Regular cardiac myocyte (primary cell): ENCODE measurements around the gene XRN2. TPM values are rescaled to one million over a fixed set of nuclear protein-coding genes. Genes with fewer than 3 reads are reported as not detected.

Experiments used
- total RNA-seq: library from RNA; depleted of rRNA; stranded (reverse); fragments of >200 nt; gene quantifications from 2 replicates; pipeline ENCODE4 v1.2.3, GENCODE V29; 2014

The XRN2 gene
- 82.0 and 97.6 TPM in 2 replicates for total RNA-seq

GRCh38 chr20:21303061-21303871 lies at the start of gene XRN2:
XRN2 (plus strand) TSS chr20:21303331; CDS start chr20:21303399, 68 bp downstream.

GRCh38 chr20:21397341-21398108 lies 94.4 kb downstream of the XRN2 start, which contains the start of gene NKX2-4:
NKX2-4 (minus strand) TSS chr20:21397526; CDS start chr20:21397399, 127 bp downstream.

Other genes starting within 250 kb of the XRN2 start
- gene LINC00237, start 197.0 kb upstream of the XRN2 start, total RNA-seq, result not detected in 2 replicates
- 9.8 and 19.7 TPM in 2 replicates for gene KIZ, start 177.2 kb upstream of the XRN2 start, total RNA-seq
- not detected in 2 replicates for gene NKX2-4, start 94.2 kb downstream of the XRN2 start, total RNA-seq
- not detected in 2 replicates for gene NKX2-2, start 210.7 kb downstream of the XRN2 start, total RNA-seq